Cerebellar cortex (tissue), 1 donor: ENCODE measurements around the gene DCLRE1B.
"Not testable (repeated sequence)": the region's sequence is repeated elsewhere in the genome, so short reads cannot be mapped to it uniquely, and the experiment has no call there.

ENCODE experiments used
- DNase-seq: peaks from one replicate; pipeline ENCODE4 v3.0.0-alpha.2; 2015; ENCODE audit warnings: low spot score

The DCLRE1B gene

GRCh38 chr1:113948151-113948550 lies 43.0 kb downstream of the DCLRE1B start:
- DNase-seq: not testable (repeated sequence)

DNA sequence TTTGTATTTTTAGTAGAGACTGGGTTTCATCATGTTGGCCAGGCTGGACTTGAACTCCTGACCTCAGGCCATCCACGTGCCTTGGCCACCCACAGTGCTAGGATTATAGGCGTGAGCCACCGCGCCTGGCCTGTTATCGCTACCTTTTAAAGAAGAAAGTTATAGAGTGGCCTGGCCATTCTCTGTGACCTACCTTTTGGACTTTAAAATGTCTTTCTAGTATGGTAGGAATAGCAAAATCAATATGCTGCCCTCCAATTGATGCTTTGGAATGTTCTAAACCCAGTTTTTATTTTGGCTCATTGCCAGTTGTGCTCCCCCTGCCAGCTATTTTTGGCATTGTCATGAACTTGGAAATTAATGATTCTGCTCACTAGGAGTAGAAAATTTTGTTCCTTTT lies 43.9 kb downstream of the DCLRE1B start:
- DNase-seq: no peak

DNA sequence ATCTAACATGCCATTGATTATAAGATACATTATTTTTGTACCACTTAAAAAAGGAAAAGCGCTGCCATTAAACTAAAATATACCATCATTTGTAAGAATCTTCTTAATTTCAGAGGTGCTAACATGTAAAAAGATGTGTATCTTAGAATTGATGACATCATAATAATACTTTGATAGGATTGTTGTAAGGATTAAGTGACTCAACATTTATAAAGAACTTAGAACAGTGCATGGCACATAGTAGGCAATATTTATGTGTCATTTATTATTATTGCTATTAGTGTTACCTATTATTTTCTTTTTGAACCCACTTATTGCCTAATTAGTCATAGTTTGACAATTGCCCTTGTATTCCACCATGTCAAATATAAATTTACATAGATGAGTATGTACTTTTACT lies 45.8 kb downstream of the DCLRE1B start:
- no peak for DNase-seq

DNA sequence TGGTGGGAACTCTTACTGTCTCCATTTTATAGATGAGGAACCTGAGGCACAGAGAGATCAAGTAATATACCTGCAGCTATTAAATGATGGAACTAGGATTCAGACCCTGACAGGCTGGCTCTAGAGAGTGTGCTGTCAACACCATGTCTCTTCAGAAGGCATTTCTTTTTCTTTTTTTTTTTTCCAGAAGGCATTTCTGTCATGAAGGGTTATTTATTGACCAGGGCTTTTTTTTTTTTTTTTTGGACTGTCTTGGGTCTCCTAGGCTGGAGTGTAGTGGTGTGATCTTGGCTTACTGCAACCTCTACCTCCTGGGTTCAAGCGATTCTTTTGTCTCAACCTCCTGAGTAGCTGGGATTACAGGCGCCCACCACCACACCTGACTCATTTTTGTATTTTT lies 46.6 kb downstream of the DCLRE1B start:
- no peak for DNase-seq

DNA sequence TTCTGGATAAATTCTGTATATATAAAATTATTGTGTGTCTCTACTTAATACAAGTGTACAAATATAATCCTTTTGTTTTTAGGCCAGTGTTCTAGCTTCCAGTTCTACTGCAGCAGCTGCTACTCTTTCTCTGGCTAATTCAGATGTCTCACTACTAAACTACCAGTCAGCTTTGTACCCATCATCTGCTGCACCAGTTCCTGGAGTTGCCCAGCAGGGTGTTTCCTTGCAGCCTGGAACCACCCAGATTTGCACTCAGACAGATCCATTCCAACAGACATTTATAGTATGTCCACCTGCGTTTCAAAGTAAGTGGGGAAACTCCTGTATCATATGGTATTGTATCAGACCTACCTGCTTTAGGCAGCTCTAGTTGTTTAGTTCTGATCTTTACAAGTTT lies 52.9 kb downstream of the DCLRE1B start:
- no peak for DNase-seq

DNA sequence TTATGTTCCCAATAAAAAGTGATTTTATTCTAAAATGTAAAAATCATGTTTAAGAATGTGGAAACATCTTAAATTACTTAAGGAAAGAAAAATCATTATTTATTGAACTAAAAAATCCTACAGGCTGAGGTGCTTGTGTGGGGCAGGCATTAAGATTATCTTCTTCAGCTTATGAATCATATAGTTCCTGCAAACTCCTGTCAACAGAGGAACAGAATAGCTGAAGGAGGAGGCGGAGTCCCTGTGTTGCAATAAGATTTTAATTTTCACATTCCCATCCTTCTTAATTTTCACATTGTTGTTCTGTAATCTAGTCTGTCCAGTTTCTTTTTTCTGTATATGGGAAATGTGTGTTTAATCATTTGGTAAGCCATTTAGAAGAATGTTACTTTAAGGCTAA lies 53.6 kb downstream of the DCLRE1B start:
- no peak for DNase-seq

- DNase-seq: peak; percentile 34
Measured at GRCh38 chr1:113963281-113963906, 58.3 kb downstream of the DCLRE1B start.
